Suppressor macrophage treated with lipopolysaccharide for 1 hour (primary cell): ENCODE measurements around the gene LDLRAD4.

Experiments used
- DNase-seq, 3 donors: peaks; one replicate each; pipeline ENCODE4 v3.0.0-alpha.2; 2020 to 2022

The LDLRAD4 gene

GRCh38 chr18:13392899-13393298, 174.3 kb downstream of the LDLRAD4 start:
- no peak for DNase-seq

- DNase-seq: no peak
These were observed 174.8 kb downstream of the LDLRAD4 start for GRCh38 chr18:13393338-13393737.

GRCh38 chr18:13394801-13395200, 176.2 kb downstream of the LDLRAD4 start:
- no peak for DNase-seq

GRCh38 chr18:13395577-13395976, 177.0 kb downstream of the LDLRAD4 start:
- no peak for DNase-seq

- no peak for DNase-seq
These were observed 179.1 kb downstream of the LDLRAD4 start for GRCh38 chr18:13397504-13398163.

- no peak for DNase-seq
These were observed 180.1 kb downstream of the LDLRAD4 start for GRCh38 chr18:13398631-13399030.

GRCh38 chr18:13399511-13399910, 181.0 kb downstream of the LDLRAD4 start:
- DNase-seq: no peak

- no peak for DNase-seq
These were observed 182.2 kb downstream of the LDLRAD4 start for GRCh38 chr18:13400636-13401315.

- no peak for DNase-seq
These were observed 182.8 kb downstream of the LDLRAD4 start for GRCh38 chr18:13401404-13401803.

- no peak for DNase-seq
These were observed 183.3 kb downstream of the LDLRAD4 start for GRCh38 chr18:13401826-13402225.

GRCh38 chr18:13403786-13404549, 185.4 kb downstream of the LDLRAD4 start:
- no peak for DNase-seq

GRCh38 chr18:13405305-13406038, 186.9 kb downstream of the LDLRAD4 start:
- no peak for DNase-seq

- DNase-seq: no peak
These were observed 187.6 kb downstream of the LDLRAD4 start for GRCh38 chr18:13406049-13406615.

GRCh38 chr18:13406736-13407135, 188.2 kb downstream of the LDLRAD4 start:
- DNase-seq: no peak

GRCh38 chr18:13407484-13407883, 188.9 kb downstream of the LDLRAD4 start:
- no peak for DNase-seq

- DNase-seq: peak in 2 of 3 donors; percentile 16 to 28
These were observed 190.5 kb downstream of the LDLRAD4 start for GRCh38 chr18:13409026-13409425.

GRCh38 chr18:13409997-13410396, 191.4 kb downstream of the LDLRAD4 start:
- DNase-seq: no peak

GRCh38 chr18:13410471-13410870, 191.9 kb downstream of the LDLRAD4 start:
- no peak for DNase-seq

GRCh38 chr18:13412017-13412416, 193.5 kb downstream of the LDLRAD4 start:
- DNase-seq: no peak

GRCh38 chr18:13412901-13413300, 194.3 kb downstream of the LDLRAD4 start:
- no peak for DNase-seq

- no peak for DNase-seq
These were observed 195.5 kb downstream of the LDLRAD4 start for GRCh38 chr18:13414102-13414501.

- no peak for DNase-seq
These were observed 196.0 kb downstream of the LDLRAD4 start for GRCh38 chr18:13414521-13414920.

- peak in 2 of 3 donors; percentile 11 to 19 for DNase-seq
These were observed 197.2 kb downstream of the LDLRAD4 start for GRCh38 chr18:13415736-13416135.
